Measurements from ENCODE around the gene SERTM2.

DNA sequence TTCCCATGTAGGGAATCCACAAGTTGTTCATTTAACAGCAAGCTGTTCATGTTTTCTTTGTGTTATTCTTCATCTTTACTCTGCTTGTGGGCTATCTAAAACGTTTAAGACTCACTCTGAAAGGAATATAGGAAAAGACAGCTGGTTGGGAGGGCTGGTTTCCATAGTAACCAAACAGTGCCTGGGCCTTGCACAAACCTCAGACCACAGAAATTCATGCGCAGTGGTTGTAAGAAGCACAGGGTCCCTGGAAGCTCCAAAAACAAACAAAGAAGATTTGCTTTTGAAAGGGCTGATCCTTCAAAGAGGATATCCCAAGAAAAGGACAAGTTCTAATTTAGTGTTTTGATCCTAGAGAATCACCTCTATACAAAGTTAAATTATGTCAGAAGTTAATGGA, 7.8 kb downstream of the SERTM2 start:
- TF ChIP-seq POLR2A (IDR thresholded peaks at IDR 0.05): no peak
- TF ChIP-seq, protein P1, sequence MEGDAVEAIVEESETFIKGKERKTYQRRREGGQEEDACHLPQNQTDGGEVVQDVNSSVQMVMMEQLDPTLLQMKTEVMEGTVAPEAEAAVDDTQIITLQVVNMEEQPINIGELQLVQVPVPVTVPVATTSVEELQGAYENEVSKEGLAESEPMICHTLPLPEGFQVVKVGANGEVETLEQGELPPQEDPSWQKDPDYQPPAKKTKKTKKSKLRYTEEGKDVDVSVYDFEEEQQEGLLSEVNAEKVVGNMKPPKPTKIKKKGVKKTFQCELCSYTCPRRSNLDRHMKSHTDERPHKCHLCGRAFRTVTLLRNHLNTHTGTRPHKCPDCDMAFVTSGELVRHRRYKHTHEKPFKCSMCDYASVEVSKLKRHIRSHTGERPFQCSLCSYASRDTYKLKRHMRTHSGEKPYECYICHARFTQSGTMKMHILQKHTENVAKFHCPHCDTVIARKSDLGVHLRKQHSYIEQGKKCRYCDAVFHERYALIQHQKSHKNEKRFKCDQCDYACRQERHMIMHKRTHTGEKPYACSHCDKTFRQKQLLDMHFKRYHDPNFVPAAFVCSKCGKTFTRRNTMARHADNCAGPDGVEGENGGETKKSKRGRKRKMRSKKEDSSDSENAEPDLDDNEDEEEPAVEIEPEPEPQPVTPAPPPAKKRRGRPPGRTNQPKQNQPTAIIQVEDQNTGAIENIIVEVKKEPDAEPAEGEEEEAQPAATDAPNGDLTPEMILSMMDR (IDR thresholded peaks at IDR 0.05 in 8 of 11, conservative IDR thresholded peaks at IDR 0.05 in 3 of 11): no peak
